CD14-positive monocyte (primary cell): Measurements from ENCODE around the gene ZNF837. TPM values are rescaled to one million over a fixed set of nuclear protein-coding genes. Genes with fewer than 3 reads are reported as not detected.

Experiments used
- DNase-seq, 3 donors: peaks; one replicate each; pipeline ENCODE4 v3.0.0-alpha.2; 2011 to 2022
- H2AFZ ChIP-seq: 2 replicates; pipeline ENCODE4 v1.6.0; 2012; ENCODE audit warnings: mild to moderate bottlenecking, low read depth, low read length, inconsistent platforms; ENCODE audit not compliant: insufficient read depth, poor library complexity, severe bottlenecking
- H3K27ac ChIP-seq, 2 donors: 1 replicate in 1 of 2; 2 replicates in 1 of 2; pipeline ENCODE4 v1.5.1; 2012 to 2013; ENCODE audit warnings: low read length in 2 of 2, control low read depth in 1 of 2, inconsistent platforms in 1 of 2, low read depth in 1 of 2, mild to moderate bottlenecking in 1 of 2
- H3K27me3 ChIP-seq, 2 donors: one replicate each; pipeline versions ENCODE4 v1.6.0 to v1.6.1; 2011 to 2013; ENCODE audit warnings: low read length in 2 of 2; ENCODE audit not compliant: control insufficient read depth in 2 of 2, insufficient read depth in 2 of 2
- H3K36me3 ChIP-seq, 2 donors: replicated peaks in 1 of 2; 1 replicate in 1 of 2; 2 replicates in 1 of 2; pipeline versions ENCODE4 v1.5.1 to v1.6.1; 2012 to 2013; ENCODE audit warnings: low read length in 2 of 2, control low read depth in 1 of 2, inconsistent platforms in 1 of 2, mild to moderate bottlenecking in 1 of 2; ENCODE audit not compliant: insufficient read depth in 2 of 2, control insufficient read depth in 1 of 2
- H3K4me1 ChIP-seq, 2 donors: 1 replicate in 1 of 2; 2 replicates in 1 of 2; pipeline versions ENCODE4 v1.5.1 to v1.6.1; 2012 to 2013; ENCODE audit warnings: low read length in 2 of 2, control low read depth in 1 of 2, inconsistent platforms in 1 of 2, mild to moderate bottlenecking in 1 of 2, moderate library complexity in 1 of 2; ENCODE audit not compliant: insufficient read depth in 2 of 2, control insufficient read depth in 1 of 2
- H3K4me2 ChIP-seq: replicated peaks from 2 replicates; pipeline ENCODE3; 2012; ENCODE audit warnings: low read length, moderate library complexity, mild to moderate bottlenecking; ENCODE audit not compliant: poor library complexity, severe bottlenecking; ENCODE audit errors: extremely low read depth
- H3K4me3 ChIP-seq, 3 experiments: fragments of 200-600 bp in 1 of 3; sonication (generic) in 1 of 3; replicated peaks in 1 of 3; 1 replicate in 2 of 3; 2 replicates in 1 of 3; pipeline ENCODE4 v1.5.1; 2011 to 2013; ENCODE audit warnings: low read length in 3 of 3, mild to moderate bottlenecking in 3 of 3, control low read depth in 2 of 3, low read depth in 2 of 3, inconsistent platforms in 1 of 3, moderate library complexity in 1 of 3
- H3K79me2 ChIP-seq: 2 replicates; pipeline ENCODE4 v1.6.0; 2012; ENCODE audit warnings: mild to moderate bottlenecking, control low read depth, inconsistent platforms, low read length, moderate library complexity; ENCODE audit not compliant: insufficient read depth
- H3K9ac ChIP-seq: 2 replicates; pipeline ENCODE4 v1.6.0; 2017; ENCODE audit warnings: low read length, mild to moderate bottlenecking; ENCODE audit not compliant: insufficient read depth, poor library complexity, severe bottlenecking
- H3K9me3 ChIP-seq, 2 donors: replicated peaks in 1 of 2; 1 replicate in 1 of 2; 2 replicates in 1 of 2; pipeline versions ENCODE4 v1.5.1 to v1.6.1; 2012 to 2013; ENCODE audit warnings: low read length in 2 of 2, control low read depth in 1 of 2; ENCODE audit not compliant: control insufficient read depth in 1 of 2, insufficient read depth in 1 of 2
- H4K20me1 ChIP-seq: 2 replicates; pipeline ENCODE4 v1.6.0; 2012; ENCODE audit warnings: mild to moderate bottlenecking, low read length, control low read depth, moderate library complexity; ENCODE audit not compliant: insufficient read depth
- H3K27ac Mint-ChIP-seq, 7 donors: one replicate each; pipeline ENCODE4 v1.8.0; 2020; ENCODE audit warnings: mild to moderate bottlenecking in 7 of 7, mixed read lengths in 7 of 7, moderate library complexity in 6 of 7, inconsistent platforms in 2 of 7
- H3K27me3 Mint-ChIP-seq, 3 donors: one replicate each; pipeline ENCODE4 v1.8.0; 2021 to 2022; ENCODE audit warnings: low read depth in 3 of 3, mild to moderate bottlenecking in 3 of 3, mixed read lengths in 3 of 3, moderate library complexity in 3 of 3, inconsistent platforms in 1 of 3
- H3K36me3 Mint-ChIP-seq, 2 donors: one replicate each; pipeline ENCODE4 v1.8.0; 2020; ENCODE audit warnings: mixed read lengths in 2 of 2, inconsistent platforms in 1 of 2, mild to moderate bottlenecking in 1 of 2
- H3K4me1 Mint-ChIP-seq: one replicate; pipeline ENCODE4 v1.8.0; 2020; ENCODE audit warnings: mild to moderate bottlenecking, mixed read lengths
- H3K4me3 Mint-ChIP-seq, 2 donors: one replicate each; pipeline ENCODE4 v1.8.0; 2020; ENCODE audit warnings: mild to moderate bottlenecking in 2 of 2, mixed read lengths in 2 of 2, moderate library complexity in 1 of 2
- H3K9me3 Mint-ChIP-seq, 7 donors: one replicate each; pipeline ENCODE4 v1.8.0; 2020 to 2022; ENCODE audit warnings: mixed read lengths in 7 of 7, mild to moderate bottlenecking in 6 of 7, moderate library complexity in 6 of 7, inconsistent platforms in 2 of 7
- CTCF ChIP-seq: fragments of 200-600 bp; IDR thresholded peaks from one replicate; pipeline ENCODE4 v1.8.0; 2022; ENCODE audit warnings: antibody characterized with exemption, mild to moderate bottlenecking
- WGBS: methylation state at CpG from one replicate; pipeline ENCODE4 v1.1.5; 2013; ENCODE audit warnings: missing lambda C conversion rate; ENCODE audit not compliant: insufficient coverage; 5-methylcytosine and 5-hydroxymethylcytosine counted together
- intact Hi-C, 2 donors: fragments of 100-400 bp; cut with micrococcal nuclease; formaldehyde crosslinking; loops; one replicate each; pipeline versions ENCODE4 v1.15.0 to v1.15.1; 2023
- polyA plus RNA-seq, 3 donors: library from polyadenylated mRNA; depleted of rRNA in 1 of 3; unstranded in 2 of 3; stranded (reverse) in 1 of 3; fragments of 300-500 nt in 2 of 3; fragments of >200 nt in 1 of 3; fragmentation: Illumina TruSeq in 2 of 3; gene quantifications; 1 replicate in 2 of 3; 2 replicates in 1 of 3; pipeline ENCODE4 v1.2.3, GENCODE V29; 2012 to 2021

The ZNF837 gene
- polyA plus RNA-seq, 3 donors = 0.13 to 0.72 (median 0.33) TPM

GRCh38 chr19:58326501-58326913 lies 54.3 kb downstream of the ZNF837 start:
- Histone ChIP-seq H4K20me1 (no peaks in the 10 kb centered on the region), H2AFZ (peak overlapping the region; percentile 85), H3K27me3 (no peaks in the 10 kb centered on the region), H3K9ac (peak overlapping the region; percentile 77), H3K4me3 (peak overlapping the region; percentile 58 to 87 (median 73)), H3K36me3 (no peaks in the 10 kb centered on the region), H3K79me2 (peaks cover 20% of the 10 kb centered on the region), H3K4me2 (peak overlapping the region; percentile 89), H3K9me3 (no peaks in the 10 kb centered on the region), H3K4me1 (peaks cover 18 to 19% of the 10 kb centered on the region in 2 donors), H3K27ac (peak overlapping the region; percentile 76 to 97)
- Mint-ChIP-seq H3K4me1 (peaks cover 6% of the 10 kb centered on the region), H3K9me3 (no peaks in the 10 kb centered on the region), H3K4me3 (no peak overlapping the region), H3K27ac (no peak overlapping the region), H3K36me3 (peaks cover 4 to 9% of the 10 kb centered on the region in 2 donors), H3K27me3 (no peaks in the 10 kb centered on the region)
- TF ChIP-seq CTCF = no peak
- no peak for DNase-seq
- 11% methylated on average over 9 of the region's 9 CpGs for WGBS
- intact Hi-C loops = loop anchor here (1.0 to 5.0 kb wide), 4 partner anchors 22 to 81 kb away; partner anchors contain the start of genes ERVK3-1 (in 2 of the 2), ZNF837 (in 2 of the 2), ZNF584 (in 1 of the 2) and ZNF8 (in 1 of the 2)

- Mint-ChIP-seq H3K36me3 (peaks cover 4 to 9% of the 10 kb centered on the region in 2 donors), H3K27me3 (peaks cover 0 to under 1% (median 0%) of the 10 kb centered on the region in 3 donors), H3K4me3 (no peak overlapping the region), H3K9me3 (peaks cover 0 to 4% (median 0%) of the 10 kb centered on the region in 7 donors), H3K27ac (no peak overlapping the region), H3K4me1 (peaks cover 6% of the 10 kb centered on the region)
- Histone ChIP-seq H4K20me1 (no peaks in the 10 kb centered on the region), H3K27ac (no peak overlapping the region), H3K4me2 (peak overlapping the region; percentile 89), H3K9ac (no peak overlapping the region), H3K4me1 (peaks cover 18 to 19% of the 10 kb centered on the region in 2 donors), H3K79me2 (peaks cover 20% of the 10 kb centered on the region), H3K27me3 (no peaks in the 10 kb centered on the region), H3K36me3 (no peaks in the 10 kb centered on the region), H3K9me3 (no peaks in the 10 kb centered on the region), H2AFZ (no peak overlapping the region), H3K4me3 (no peak overlapping the region)
- intact Hi-C loops = loop anchor here (1.0 to 5.0 kb wide), 4 partner anchors 21 to 82 kb away; partner anchors contain the start of genes ERVK3-1 (in 2 of the 2), ZNF837 (in 2 of the 2), ZNF584 (in 1 of the 2) and ZNF8 (in 1 of the 2)
- no peak for TF ChIP-seq CTCF
- 93% methylated on average over 5 of the region's 6 CpGs for WGBS
- DNase-seq = no peak
Measured at GRCh38 chr19:58325311-58326022, 55.4 kb downstream of the ZNF837 start.
